Measurements from ENCODE around the gene SNUPN. TPM values are rescaled to one million over a fixed set of nuclear protein-coding genes. Genes with fewer than 3 reads are reported as not detected.

SNUPN gene
- total and polyA plus RNA-seq, 9 donors = 20.4 to 35.3 (median 29.2) TPM

- Histone ChIP-seq H3K9me3 (no peaks in the 10 kb centered on the region), H3K27ac (peak overlapping the region; percentile 56 to 80), H3K4me1 (ENCODE audit: insufficient read depth) (no peaks in the 10 kb centered on the region), H3K4me3 (peak overlapping the region; percentile 70), H3K36me3 (no peaks in the 10 kb centered on the region), H3K27me3 (no peaks in the 10 kb centered on the region)
- DNase-seq = peak; percentile 18 to 56 (median 30)
- TF ChIP-seq EP300 (IDR thresholded peaks at IDR 0.05) = no peak
- TF ChIP-seq, protein P1, sequence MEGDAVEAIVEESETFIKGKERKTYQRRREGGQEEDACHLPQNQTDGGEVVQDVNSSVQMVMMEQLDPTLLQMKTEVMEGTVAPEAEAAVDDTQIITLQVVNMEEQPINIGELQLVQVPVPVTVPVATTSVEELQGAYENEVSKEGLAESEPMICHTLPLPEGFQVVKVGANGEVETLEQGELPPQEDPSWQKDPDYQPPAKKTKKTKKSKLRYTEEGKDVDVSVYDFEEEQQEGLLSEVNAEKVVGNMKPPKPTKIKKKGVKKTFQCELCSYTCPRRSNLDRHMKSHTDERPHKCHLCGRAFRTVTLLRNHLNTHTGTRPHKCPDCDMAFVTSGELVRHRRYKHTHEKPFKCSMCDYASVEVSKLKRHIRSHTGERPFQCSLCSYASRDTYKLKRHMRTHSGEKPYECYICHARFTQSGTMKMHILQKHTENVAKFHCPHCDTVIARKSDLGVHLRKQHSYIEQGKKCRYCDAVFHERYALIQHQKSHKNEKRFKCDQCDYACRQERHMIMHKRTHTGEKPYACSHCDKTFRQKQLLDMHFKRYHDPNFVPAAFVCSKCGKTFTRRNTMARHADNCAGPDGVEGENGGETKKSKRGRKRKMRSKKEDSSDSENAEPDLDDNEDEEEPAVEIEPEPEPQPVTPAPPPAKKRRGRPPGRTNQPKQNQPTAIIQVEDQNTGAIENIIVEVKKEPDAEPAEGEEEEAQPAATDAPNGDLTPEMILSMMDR (IDR thresholded peaks at IDR 0.05) = no peak
- no peak for TF ChIP-seq POLR2A (IDR thresholded peaks at IDR 0.05)
- 0 to 1% (median 0%) methylated on average over 25 to 77 of the region's 77 CpGs for WGBS, 3 donors
- intact Hi-C loops (cut with DNase I) = no loop called here
Measured at GRCh38 chr15:75578173-75578947, 47.2 kb downstream of the SNUPN start.

GRCh38 chr15:75577401-75578172, 47.9 kb downstream of the SNUPN start:
- 3 to 4% (median 3%) methylated on average over 13 of the region's 13 CpGs for WGBS, 3 donors
- Histone ChIP-seq H3K4me1 (ENCODE audit: insufficient read depth) (peaks cover 1% of the 10 kb centered on the region), H3K9me3 (no peaks in the 10 kb centered on the region), H3K4me3 (peak overlapping the region; percentile 70), H3K36me3 (no peaks in the 10 kb centered on the region), H3K27ac (peak overlapping the region in 1 of 2 donors; percentile 80), H3K27me3 (no peaks in the 10 kb centered on the region)
- intact Hi-C loops (cut with DNase I) = no loop called here
- TF ChIP-seq, protein P1 (IDR thresholded peaks at IDR 0.05) = no peak
- TF ChIP-seq POLR2A (IDR thresholded peaks at IDR 0.05) = no peak
- no peak for TF ChIP-seq EP300 (IDR thresholded peaks at IDR 0.05)
- peak in 1 of 5 donors; percentile 11 for DNase-seq

DNA sequence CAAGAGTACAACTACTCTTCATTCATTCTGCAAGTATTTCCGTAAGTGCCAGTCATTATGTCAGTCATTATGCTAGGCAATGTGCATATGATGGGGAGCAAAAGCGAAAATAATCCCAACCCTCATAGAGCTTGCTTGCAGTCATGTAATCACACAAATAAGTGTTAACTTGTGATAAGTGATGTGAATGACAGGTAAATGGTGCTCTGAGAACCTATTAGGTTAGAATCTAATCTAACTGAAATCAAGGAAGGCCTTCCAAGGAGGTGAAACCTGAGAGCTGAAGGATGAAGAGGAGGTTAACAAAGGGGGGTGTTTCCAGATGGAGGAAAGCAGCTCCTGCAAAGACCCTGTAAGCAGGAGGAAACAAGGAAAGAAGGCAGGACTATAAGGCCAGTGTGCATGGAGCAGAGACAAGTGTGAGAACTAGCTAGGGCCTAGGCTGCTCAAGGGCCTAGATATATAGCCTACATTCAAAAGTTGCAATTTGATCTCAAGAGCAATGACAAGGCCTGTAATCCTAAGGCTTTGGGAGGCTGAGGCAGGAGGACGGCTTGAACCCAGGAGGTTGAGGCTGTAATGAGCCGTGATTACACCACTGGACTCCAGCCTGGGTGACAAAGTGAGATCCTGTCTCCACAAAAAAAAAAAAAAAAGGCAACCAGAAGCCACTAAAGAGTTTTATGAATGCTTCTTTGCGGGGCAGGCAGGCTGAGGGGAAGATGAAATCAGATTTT, 51.7 kb downstream of the SNUPN start:
- 95 to 97% (median 97%) methylated on average over 5 of the region's 5 CpGs for WGBS, 3 donors
- no peak for TF ChIP-seq POLR2A (IDR thresholded peaks at IDR 0.05)
- H3K4me1 ChIP-seq (ENCODE audit: insufficient read depth) = peaks cover 1% of the 10 kb centered on the region
- no peaks in the 10 kb centered on the region for H3K27me3 ChIP-seq
- intact Hi-C loops (cut with DNase I) = no loop called here
- no peaks in the 10 kb centered on the region for H3K36me3 ChIP-seq
- no peaks in the 10 kb centered on the region for H3K9me3 ChIP-seq
- H3K4me3 ChIP-seq = no peak overlapping the region
- DNase-seq = no peak
- H3K27ac ChIP-seq = no peak overlapping the region

DNA sequence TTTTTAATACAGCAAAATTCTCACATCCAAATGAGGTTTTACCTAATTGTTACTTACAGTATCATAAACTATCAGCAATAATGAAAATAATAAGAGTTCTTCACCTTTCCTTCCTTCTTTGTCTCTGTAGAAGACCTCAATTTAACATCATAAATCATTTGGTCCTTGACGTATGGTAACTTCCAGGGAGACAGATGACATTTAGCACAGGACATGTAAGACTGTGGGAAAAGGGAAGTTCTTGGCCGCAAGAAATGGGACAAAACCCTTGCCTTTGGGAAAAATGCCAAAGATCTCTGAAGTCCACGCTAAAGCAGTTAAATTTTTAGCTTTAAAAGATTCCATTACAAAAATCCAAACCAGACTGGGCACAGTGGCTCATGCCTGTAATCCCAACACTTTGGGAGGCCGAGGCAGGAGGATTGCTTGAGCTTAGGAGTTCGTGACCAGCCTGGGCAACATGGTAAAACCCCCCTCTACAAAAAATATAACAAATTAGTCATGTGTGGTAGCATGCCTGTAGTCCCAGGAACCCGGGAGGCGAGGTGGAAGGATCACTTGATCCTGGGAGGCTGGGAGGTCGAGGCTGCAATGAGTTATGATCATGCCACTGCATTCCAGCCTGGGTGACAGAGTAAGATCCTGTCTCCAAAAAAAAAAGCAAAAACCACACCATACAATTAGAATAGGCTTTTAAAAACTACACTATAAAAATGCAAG, 55.2 kb downstream of the SNUPN start:
- intact Hi-C loops (cut with DNase I) = no loop called here
- Histone ChIP-seq H3K36me3 (no peaks in the 10 kb centered on the region), H3K9me3 (no peaks in the 10 kb centered on the region), H3K4me1 (ENCODE audit: insufficient read depth) (peaks cover 1% of the 10 kb centered on the region), H3K27me3 (no peaks in the 10 kb centered on the region), H3K27ac (no peak overlapping the region), H3K4me3 (no peak overlapping the region)
- TF ChIP-seq EP300 (IDR thresholded peaks at IDR 0.05) (no peak), POLR2A (IDR thresholded peaks at IDR 0.05) (no peak)
- TF ChIP-seq, protein P1 (IDR thresholded peaks at IDR 0.05) = no peak
- no peak for DNase-seq
- WGBS, 3 donors = 79 to 85% (median 82%) methylated on average over 8 of the region's 8 CpGs
